Activated B cell treated with CpG ODN at 0.5 μM for 24 hours (primary cell): ENCODE data around the gene IKZF1. TPM values are rescaled to one million over a fixed set of nuclear protein-coding genes. Genes with fewer than 3 reads are reported as not detected.
A peak's percentile ranks its signal among the peaks of the same experiment; 100 is the strongest.

Experiments
- ATAC-seq: fragments of 200-7000 bp; cut with Tn5 transposase; one replicate; pipeline ENCODE4 v1.10.0; 2021; ENCODE audit warnings: low read depth, mild to moderate bottlenecking, moderate library complexity
- CTCF ChIA-PET: fragments of 350-600 bp; sonication (Branson Sonifier 250); formaldehyde crosslinking; loops from one replicate; lab custom pipeline; 2021; ENCODE audit warnings: antibody characterized with exemption; lab: Charles Lee
- POLR2A ChIA-PET: fragments of 350-600 bp; sonication (Branson Sonifier 250); formaldehyde crosslinking; loops from one replicate; lab custom pipeline; 2021; ENCODE audit warnings: antibody characterized with exemption; lab: Charles Lee
- DNase-seq: peaks from one replicate; pipeline ENCODE4 v3.0.0; 2022
- H3K27ac Mint-ChIP-seq: one replicate; pipeline ENCODE4 v1.8.0; 2020; ENCODE audit warnings: mixed read lengths
- H3K27me3 Mint-ChIP-seq: one replicate; pipeline ENCODE4 v1.8.0; 2021; ENCODE audit warnings: mixed read lengths
- H3K36me3 Mint-ChIP-seq: one replicate; pipeline ENCODE4 v1.8.0; 2021; ENCODE audit warnings: low read depth, mixed read lengths
- H3K4me1 Mint-ChIP-seq: one replicate; pipeline ENCODE4 v1.8.0; 2021; ENCODE audit warnings: mixed read lengths
- H3K4me3 Mint-ChIP-seq: one replicate; pipeline ENCODE4 v1.8.0; 2020; ENCODE audit warnings: mild to moderate bottlenecking, mixed read lengths
- H3K9me3 Mint-ChIP-seq: one replicate; pipeline ENCODE4 v1.8.0; 2020; ENCODE audit warnings: mixed read lengths
- CTCF ChIP-seq: fragments of 200-600 bp; IDR thresholded peaks from one replicate; pipeline ENCODE4 v1.8.0; 2022; ENCODE audit warnings: antibody characterized with exemption, mild to moderate bottlenecking
- intact Hi-C: fragments of 100-400 bp; cut with micrococcal nuclease; formaldehyde crosslinking; loops from one replicate; pipeline ENCODE4 v1.15.1; 2024
- total RNA-seq: library from RNA; stranded (reverse); gene quantifications from 2 replicates; pipeline ENCODE4 v1.2.3, GENCODE V29; 2022

IKZF1 gene
- total RNA-seq = 301 and 325 TPM in 2 replicates

GRCh38 chr7:50304129-50304910 lies at the start of gene IKZF1:
Gene IKZF1, plus strand, starts transcription at chr7:50304716. Its CDS starts 14,346 bp downstream, at chr7:50319062.
- Mint-ChIP-seq H3K27ac (peak within 1 kb of the TSS; percentile 96), H3K4me1 (peaks cover 53% of the 10 kb centered on the region), H3K9me3 (no peaks in the 10 kb centered on the region), H3K27me3 (no peaks in the 10 kb centered on the region), H3K4me3 (peak within 1 kb of the TSS; percentile 100), H3K36me3 (peaks cover 33% of the 10 kb centered on the region)
- peak; percentile 72 for DNase-seq
- no peak for TF ChIP-seq CTCF
- ChIA-PET CTCF (interaction anchor here (0.8 to 6.3 kb wide), 10 partner anchors 10 to 148 kb away, joined by 3 to 49 read pairs (median 5); no protein-coding TSS in a partner anchor), POLR2A (interaction anchor here (0.7 to 11.8 kb wide), 22 partner anchors 11 to 157 kb away, joined by 3 to 257 read pairs (median 8); no protein-coding TSS in a partner anchor)
- intact Hi-C loops = loop anchor here (1.0 to 2.0 kb wide), 2 partner anchors 106 to 212 kb away; no protein-coding TSS in a partner anchor
- ATAC-seq = peak; percentile 44

DNA sequence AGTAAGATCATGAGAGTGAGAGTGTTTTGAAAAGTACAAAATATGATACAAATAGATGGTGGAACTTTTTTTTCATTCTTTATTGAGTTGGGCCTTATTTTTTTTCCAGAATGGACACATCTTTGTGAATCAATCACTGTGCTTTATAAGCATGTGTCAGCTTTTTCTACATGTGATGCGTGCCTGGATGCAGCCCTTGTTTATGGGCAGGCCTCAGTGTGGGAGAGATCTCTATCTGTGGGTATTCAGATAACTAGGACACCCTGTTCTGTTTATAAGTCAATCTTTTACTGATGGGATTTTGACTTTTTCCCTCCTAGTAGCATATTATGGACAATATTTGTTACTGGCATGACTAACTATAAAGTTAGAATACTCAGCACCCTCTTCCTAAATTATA lies 42.9 kb upstream of the IKZF1 start:
- ATAC-seq (no peak), DNase-seq (no peak)
- Mint-ChIP-seq H3K27ac (peak overlapping the region; percentile 87), H3K9me3 (no peaks in the 10 kb centered on the region), H3K4me1 (peaks cover 69% of the 10 kb centered on the region), H3K27me3 (no peaks in the 10 kb centered on the region), H3K4me3 (no peak overlapping the region), H3K36me3 (no peaks in the 10 kb centered on the region)
- CTCF ChIA-PET = interaction anchor here (1.0 kb wide), 1 partner anchor 106 kb away, joined by 3 read pairs; no protein-coding TSS in a partner anchor
- no peak for TF ChIP-seq CTCF
- intact Hi-C loops = loop anchor here (5.0 kb wide), 1 partner anchor 34 kb away; no protein-coding TSS in a partner anchor
- POLR2A ChIA-PET = interaction anchor here (2.0 kb wide), 1 partner anchor 49 kb away, joined by 5 read pairs; no protein-coding TSS in a partner anchor

- Mint-ChIP-seq H3K9me3 (no peaks in the 10 kb centered on the region), H3K27me3 (no peaks in the 10 kb centered on the region), H3K4me3 (peak overlapping the region; percentile 61), H3K4me1 (peaks cover 77% of the 10 kb centered on the region), H3K27ac (peak overlapping the region; percentile 87), H3K36me3 (no peaks in the 10 kb centered on the region)
- no peak for ATAC-seq
- no peak for TF ChIP-seq CTCF
- intact Hi-C loops = loop anchor here (5.0 kb wide), 1 partner anchor 35 kb away; no protein-coding TSS in a partner anchor
- CTCF ChIA-PET = no interaction called here
- POLR2A ChIA-PET = interaction anchor here (2.0 kb wide), 1 partner anchor 50 kb away, joined by 5 read pairs; no protein-coding TSS in a partner anchor
- DNase-seq = no peak
Measured at GRCh38 chr7:50262446-50262845, 42.1 kb upstream of the IKZF1 start.

DNA sequence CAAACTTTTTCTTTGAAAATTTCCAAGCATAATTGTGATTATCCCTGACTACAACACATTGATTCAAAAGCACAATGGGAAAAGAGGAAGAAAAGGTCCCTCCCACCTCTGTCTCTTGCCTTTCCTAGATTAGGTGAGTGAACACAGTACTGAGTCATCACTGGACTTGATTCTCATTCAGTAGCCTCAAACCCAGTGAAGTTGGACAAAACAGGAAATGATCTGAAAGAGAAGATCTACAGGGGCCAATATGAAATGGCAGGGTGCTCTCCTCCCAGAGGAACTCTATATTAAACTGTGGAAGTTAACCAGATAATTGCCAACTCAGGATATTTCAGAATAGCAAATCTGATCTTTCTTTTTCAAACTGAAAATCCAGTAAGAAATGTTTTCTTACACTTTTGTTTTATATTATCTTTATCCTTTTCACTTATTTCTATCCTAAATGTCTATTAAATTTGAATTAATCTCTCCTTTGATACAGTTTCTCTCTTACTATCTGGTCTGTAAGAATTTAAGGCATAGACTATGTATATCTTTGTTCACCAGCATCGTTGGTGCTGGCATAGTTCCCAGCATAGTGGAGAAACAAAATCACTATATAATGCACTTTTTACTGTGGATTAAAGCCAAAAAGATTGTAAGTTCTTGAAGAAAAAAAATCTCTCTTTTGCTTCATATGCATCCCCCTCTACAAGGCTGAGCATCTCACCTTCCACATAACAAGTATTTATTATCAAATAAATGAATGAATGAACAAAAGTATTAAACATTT lies 41.4 kb upstream of the IKZF1 start:
- ATAC-seq (peak; percentile 51), DNase-seq (no peak)
- CTCF ChIA-PET = interaction anchor here (1.0 to 1.1 kb wide), 2 partner anchors 9 to 30 kb away, joined by 3 to 4 read pairs; no protein-coding TSS in a partner anchor
- Mint-ChIP-seq H3K27me3 (no peaks in the 10 kb centered on the region), H3K36me3 (no peaks in the 10 kb centered on the region), H3K9me3 (no peaks in the 10 kb centered on the region), H3K27ac (peak overlapping the region; percentile 87), H3K4me3 (peak overlapping the region; percentile 61), H3K4me1 (peaks cover 84% of the 10 kb centered on the region)
- POLR2A ChIA-PET = interaction anchor here (1.2 to 15.2 kb wide), 2 partner anchors 11 to 46 kb away, joined by 3 to 257 read pairs; partner anchors contain the start of gene IKZF1
- intact Hi-C loops = loop anchor here (5.0 kb wide), 1 partner anchor 36 kb away; no protein-coding TSS in a partner anchor
- TF ChIP-seq CTCF = no peak
